Motor neuron (in vitro differentiated cells): ENCODE measurements around the gene IGSF23. TPM values are rescaled to one million over a fixed set of nuclear protein-coding genes. Genes with fewer than 3 reads are reported as not detected.
A peak's percentile ranks its signal among the peaks of the same experiment; 100 is the strongest.
"Not testable (repeated sequence)": the region's sequence is repeated elsewhere in the genome, so short reads cannot be mapped to it uniquely, and the experiment has no call there.

Experiments
- ATAC-seq, 8 experiments: fragments of 200-7000 bp; cut with Tn5 transposase; replicated peaks in 6 of 8; 2 replicates each; pipeline ENCODE4 v1.8.0; 2021; ENCODE audit warnings: mild to moderate bottlenecking in 8 of 8, moderate library complexity in 8 of 8
- H3K27ac ChIP-seq, 2 donors: fragments of 250-450 bp; sonication (Bioruptor Pico); 2 replicates each; pipeline ENCODE4 v1.9.0; 2021; ENCODE audit warnings: antibody characterized with exemption in 2 of 2, mild to moderate bottlenecking in 2 of 2, moderate library complexity in 1 of 2
- H3K4me1 ChIP-seq, 2 donors: fragments of 250-450 bp; sonication (Bioruptor Pico); replicated peaks in 1 of 2; 2 replicates each; pipeline ENCODE4 v1.6.1; 2021; ENCODE audit warnings: antibody characterized with exemption in 2 of 2, mild to moderate bottlenecking in 2 of 2, moderate library complexity in 1 of 2
- H3K4me3 ChIP-seq, 5 donors: fragments of 250-450 bp; sonication (Bioruptor Pico); 2 replicates each; pipeline ENCODE4 v1.9.0; 2021; ENCODE audit warnings: antibody characterized with exemption in 5 of 5, mild to moderate bottlenecking in 5 of 5, moderate library complexity in 4 of 5
- WGBS, 10 experiments: fragments of 450-650 bp; shearing (Covaris generic); methylation state at CpG; one replicate each; pipeline ENCODE4 v1.0.0; 2022; 5-methylcytosine and 5-hydroxymethylcytosine counted together
- in situ Hi-C, 9 experiments: fragments of 400-800 bp; cut with MboI; loops; one replicate each; pipeline ENCODE4 v1.15.0; 2021; ENCODE audit warnings: low sequenced_read_pairs in 9 of 9, low pct_unique_long_range_greater_than_20kb in 2 of 9; ENCODE audit not compliant: unreplicated experiment in 9 of 9
- total RNA-seq, 8 experiments: library from RNA; unstranded; fragments of 300-600 nt; gene quantifications; 2 replicates each; pipeline versions ENCODE4 v1.2.3 to v1.2.4, GENCODE V29; 2022

The IGSF23 gene
- total RNA-seq, 8 experiments from 2014 or later, result 0.72 to 2.2 TPM; not detected in 6

DNA sequence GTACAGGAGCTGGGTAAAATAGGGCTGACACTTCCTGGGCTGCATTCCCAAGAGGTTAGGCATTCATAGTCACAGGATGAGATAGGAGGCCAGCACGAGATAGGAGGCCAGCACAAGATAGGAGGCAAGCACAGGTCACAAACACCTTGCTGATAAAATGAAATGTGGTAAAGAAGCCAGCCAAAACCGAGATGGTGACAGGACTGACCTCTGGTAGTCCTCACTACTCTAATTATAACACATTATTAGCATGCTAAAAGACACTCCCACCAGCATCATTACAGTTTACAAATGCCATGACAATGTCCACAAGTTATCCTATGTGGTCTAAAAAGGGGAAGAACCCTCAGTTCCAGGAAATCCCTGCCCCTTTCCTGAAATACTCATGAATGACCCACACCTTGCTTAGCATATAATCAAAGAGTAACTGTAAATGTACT lies 20.9 kb upstream of the IGSF23 start:
- Histone ChIP-seq H3K4me1 (no peaks in the 10 kb centered on the region), H3K4me3 (no peak overlapping the region), H3K27ac (no peak overlapping the region)
- ATAC-seq, result peak in 3 of 8 experiments; percentile 48 to 61 (median 56)
- 18 to 100% (median 57%) methylated on average over 1 to 2 of the region's 2 CpGs; no CpG with 5 or more reads in 3 of the 10 experiments for WGBS, 10 experiments
- in situ Hi-C loops, result no loop called here

DNA sequence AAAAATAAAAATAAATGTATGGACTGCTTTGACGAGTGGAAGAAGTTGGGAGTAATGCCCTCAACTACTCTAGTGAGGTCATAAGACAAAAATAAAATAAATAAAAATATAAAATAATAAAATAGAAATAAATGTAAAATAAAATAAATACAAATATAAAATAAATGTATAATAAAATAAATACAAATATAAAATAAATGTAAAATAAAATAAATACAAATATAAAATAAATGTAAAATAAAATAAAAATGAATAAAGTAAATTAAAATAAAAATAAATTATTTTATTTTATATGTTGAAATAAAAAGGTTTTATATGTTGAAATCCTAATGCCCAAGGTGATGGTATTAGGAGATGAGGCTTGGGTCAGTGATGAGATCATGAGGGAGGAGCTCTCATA lies 20.1 kb upstream of the IGSF23 start:
- WGBS, 10 experiments, result 51 to 100% (median 82%) methylated on average over 1 of the region's 1 CpG; no CpG with 5 or more reads in 1 of the 10 experiments
- H3K4me3 ChIP-seq, result no peak overlapping the region
- H3K27ac ChIP-seq, result no peak overlapping the region
- in situ Hi-C loops, result no loop called here
- ATAC-seq, result no peak
- H3K4me1 ChIP-seq, result no peaks in the 10 kb centered on the region

DNA sequence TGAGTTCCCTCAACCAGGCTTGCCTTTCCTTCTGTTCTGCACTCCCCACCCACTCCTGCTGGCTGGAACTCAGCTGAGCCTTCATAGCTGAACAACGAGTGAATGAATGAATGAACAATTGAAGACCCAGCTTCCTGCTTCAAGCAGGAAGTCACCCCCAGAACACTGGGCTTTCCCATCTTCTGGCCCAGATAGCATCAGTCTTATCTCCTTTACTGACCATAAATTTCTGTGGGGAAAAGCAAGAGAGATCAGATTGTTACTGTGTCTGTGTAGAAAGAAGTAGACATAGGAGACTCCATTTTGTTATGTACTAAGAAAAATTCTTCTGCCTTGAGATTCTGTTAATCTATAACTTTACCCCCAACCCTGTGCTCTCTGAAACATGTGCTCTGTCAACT lies 19.5 kb upstream of the IGSF23 start:
- H3K27ac ChIP-seq, in situ Hi-C loops, H3K4me1 ChIP-seq, H3K4me3 ChIP-seq: not testable (repeated sequence)
- WGBS, 10 experiments, result 0% methylated on average over 1 of the region's 1 CpG; no CpG with 5 or more reads in 9 of the 10 experiments
- ATAC-seq, result peak in 2 of 8 experiments; percentile 11 to 55

DNA sequence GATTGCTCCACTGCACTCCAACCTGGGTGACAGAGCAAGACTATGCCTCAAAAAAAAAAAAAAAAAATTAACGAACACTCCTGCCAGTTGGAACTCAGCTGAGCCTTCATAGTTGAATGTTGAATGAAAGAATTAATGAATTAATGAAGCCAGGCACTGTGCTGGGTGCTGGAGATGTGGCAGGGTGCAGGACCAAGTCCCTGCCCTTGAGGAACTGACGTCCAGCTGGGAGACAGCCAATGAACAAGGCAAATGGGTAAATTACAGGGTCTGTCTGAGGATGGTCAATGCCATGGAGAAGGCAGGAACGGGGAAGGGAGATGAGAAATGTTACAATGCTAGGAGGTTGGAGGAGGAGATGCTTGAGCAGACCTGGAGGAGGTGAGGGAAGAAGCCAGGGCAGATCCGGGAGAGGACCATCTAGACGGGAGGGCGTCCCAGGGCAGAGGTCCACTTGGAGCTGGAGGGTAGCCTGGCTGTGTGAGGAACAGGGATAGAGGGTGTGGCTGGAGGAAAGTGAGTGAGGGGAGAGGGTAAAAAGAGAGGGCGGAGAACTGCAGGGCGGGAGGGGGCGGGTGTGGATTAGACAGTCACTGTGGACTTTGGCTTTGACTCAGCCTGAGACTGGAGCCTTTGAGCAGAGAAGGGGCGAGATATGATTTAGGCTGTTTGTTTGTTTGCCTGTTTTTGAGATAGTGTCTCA lies 16.8 kb upstream of the IGSF23 start:
- ATAC-seq, result peak in 1 of 8 experiments; percentile 18
- in situ Hi-C loops, result no loop called here
- H3K4me3 ChIP-seq, result no peak overlapping the region
- WGBS, 10 experiments, result 50 to 100% (median 85%) methylated on average over 1 to 5 of the region's 10 CpGs; no CpG with 5 or more reads in 1 of the 10 experiments
- H3K4me1 ChIP-seq, result no peaks in the 10 kb centered on the region
- no peak overlapping the region for H3K27ac ChIP-seq

DNA sequence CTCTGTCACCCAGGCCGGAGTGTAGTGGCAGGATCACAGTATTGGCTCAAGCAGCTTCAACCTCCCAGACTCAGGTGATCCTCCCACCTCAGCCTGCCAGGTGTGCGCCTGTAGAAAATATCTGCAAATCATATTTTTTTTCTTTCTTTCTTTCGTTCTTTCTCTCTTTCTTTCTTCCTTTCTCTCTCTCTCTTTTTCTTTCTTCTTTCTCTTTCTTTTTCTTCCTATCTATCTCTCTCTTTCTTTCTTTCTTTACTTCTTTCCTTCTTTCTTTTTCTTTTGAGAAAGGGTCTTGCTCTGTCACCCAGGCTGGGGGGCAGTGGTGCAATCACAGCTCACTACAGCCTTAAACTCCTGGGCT lies 16.3 kb upstream of the IGSF23 start:
- Histone ChIP-seq H3K27ac (no peak overlapping the region), H3K4me1 (no peaks in the 10 kb centered on the region), H3K4me3 (no peak overlapping the region)
- WGBS, 10 experiments, result 63 to 100% (median 81%) methylated on average over 1 to 3 of the region's 3 CpGs
- ATAC-seq, result no peak
- in situ Hi-C loops, result no loop called here

DNA sequence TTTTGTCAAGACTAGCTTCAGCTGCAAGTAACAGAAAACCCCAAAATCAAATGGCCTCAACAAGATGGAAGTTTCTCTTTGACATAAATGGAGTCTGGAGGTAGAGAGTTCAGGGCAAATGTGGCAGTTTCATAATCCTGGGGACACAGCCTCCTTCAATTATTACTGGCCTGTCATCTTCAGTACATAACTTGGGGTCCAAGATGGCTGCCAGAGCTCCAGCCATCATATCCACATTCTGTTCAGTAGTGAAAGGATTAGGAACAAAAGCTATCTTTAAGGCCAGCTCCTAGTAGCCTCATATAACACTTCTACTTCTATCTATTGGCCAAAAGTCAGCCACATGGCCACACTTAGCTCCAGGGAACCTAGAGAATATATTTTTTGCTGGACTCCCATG lies 15.0 kb upstream of the IGSF23 start:
- no peak for ATAC-seq
- no peak overlapping the region for H3K27ac ChIP-seq
- H3K4me1 ChIP-seq, result no peaks in the 10 kb centered on the region
- no peak overlapping the region for H3K4me3 ChIP-seq
- in situ Hi-C loops, result no loop called here

DNA sequence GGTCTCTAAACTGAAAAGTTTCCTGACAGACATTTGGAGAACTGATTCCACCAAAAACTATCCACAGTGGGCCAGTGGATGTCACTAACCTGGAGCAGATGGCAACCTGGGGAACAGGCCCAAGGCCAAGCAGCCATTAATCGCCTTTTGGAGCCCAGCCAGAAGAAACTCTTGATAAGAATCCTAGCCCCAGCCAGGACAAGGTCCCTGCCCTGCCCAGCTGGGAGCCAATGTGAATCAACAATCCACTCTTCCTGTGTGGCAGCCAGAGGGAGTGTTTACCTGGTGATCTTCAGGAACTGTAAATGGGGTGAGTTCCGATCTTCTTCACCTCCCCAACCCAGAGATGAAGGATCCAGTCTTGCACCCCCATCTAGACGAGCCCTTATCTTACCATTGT lies 14.5 kb upstream of the IGSF23 start:
- Histone ChIP-seq H3K4me1 (no peaks in the 10 kb centered on the region), H3K4me3 (no peak overlapping the region), H3K27ac (no peak overlapping the region)
- 75 to 80% (median 79%) methylated on average over 2 to 3 of the region's 3 CpGs; no CpG with 5 or more reads in 7 of the 10 experiments for WGBS, 10 experiments
- in situ Hi-C loops, result no loop called here
- ATAC-seq, result no peak

DNA sequence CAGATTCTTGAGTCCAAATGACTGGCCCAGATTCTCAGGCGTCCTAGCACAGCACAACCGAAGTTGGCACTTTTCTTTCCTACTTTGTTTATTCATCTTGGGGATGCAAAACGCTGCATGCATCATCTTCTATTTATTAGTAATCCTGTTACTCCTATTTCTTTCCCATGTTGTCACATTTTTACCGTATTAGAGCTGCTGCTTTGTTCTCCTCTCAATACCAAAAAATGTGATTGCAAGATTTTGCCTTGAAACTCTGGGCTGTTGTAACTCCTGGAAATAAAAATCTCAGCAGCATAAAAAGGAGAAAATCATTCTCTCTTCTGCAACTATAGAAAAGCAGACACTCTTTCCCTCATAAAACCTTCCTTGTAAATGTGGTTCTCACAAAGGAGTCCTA lies 12.9 kb upstream of the IGSF23 start:
- no peak overlapping the region for H3K4me3 ChIP-seq
- ATAC-seq, result no peak
- no peak overlapping the region for H3K27ac ChIP-seq
- in situ Hi-C loops, result no loop called here
- 0 to 80% (median 70%) methylated on average over 1 to 4 of the region's 4 CpGs; no CpG with 5 or more reads in 1 of the 10 experiments for WGBS, 10 experiments
- no peaks in the 10 kb centered on the region for H3K4me1 ChIP-seq

DNA sequence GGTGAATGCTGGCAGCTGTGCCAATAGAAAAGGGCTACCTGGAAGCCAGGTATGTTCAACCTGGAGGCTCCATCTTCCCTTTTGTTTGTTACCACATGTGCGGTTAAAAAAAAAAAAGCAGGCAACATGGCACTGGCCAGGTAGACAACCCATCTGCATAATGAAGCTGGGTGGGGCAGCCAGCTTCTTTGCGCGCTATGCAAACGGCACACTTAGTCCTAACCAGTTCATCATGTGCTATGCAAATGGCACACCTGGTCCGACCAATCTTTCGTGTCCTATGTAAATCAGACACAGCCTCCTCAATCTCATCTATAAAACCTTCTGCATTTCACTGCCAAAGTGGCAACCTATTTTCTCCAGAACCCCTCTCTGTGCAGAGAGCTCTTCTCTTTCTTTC lies 11.3 kb upstream of the IGSF23 start:
- Histone ChIP-seq H3K4me3 (no peak overlapping the region), H3K27ac (no peak overlapping the region), H3K4me1 (no peaks in the 10 kb centered on the region)
- peak in 2 of 8 experiments; percentile 16 to 89 for ATAC-seq
- 57 to 91% (median 82%) methylated on average over 2 to 5 of the region's 6 CpGs; no CpG with 5 or more reads in 3 of the 10 experiments for WGBS, 10 experiments
- in situ Hi-C loops, result no loop called here

DNA sequence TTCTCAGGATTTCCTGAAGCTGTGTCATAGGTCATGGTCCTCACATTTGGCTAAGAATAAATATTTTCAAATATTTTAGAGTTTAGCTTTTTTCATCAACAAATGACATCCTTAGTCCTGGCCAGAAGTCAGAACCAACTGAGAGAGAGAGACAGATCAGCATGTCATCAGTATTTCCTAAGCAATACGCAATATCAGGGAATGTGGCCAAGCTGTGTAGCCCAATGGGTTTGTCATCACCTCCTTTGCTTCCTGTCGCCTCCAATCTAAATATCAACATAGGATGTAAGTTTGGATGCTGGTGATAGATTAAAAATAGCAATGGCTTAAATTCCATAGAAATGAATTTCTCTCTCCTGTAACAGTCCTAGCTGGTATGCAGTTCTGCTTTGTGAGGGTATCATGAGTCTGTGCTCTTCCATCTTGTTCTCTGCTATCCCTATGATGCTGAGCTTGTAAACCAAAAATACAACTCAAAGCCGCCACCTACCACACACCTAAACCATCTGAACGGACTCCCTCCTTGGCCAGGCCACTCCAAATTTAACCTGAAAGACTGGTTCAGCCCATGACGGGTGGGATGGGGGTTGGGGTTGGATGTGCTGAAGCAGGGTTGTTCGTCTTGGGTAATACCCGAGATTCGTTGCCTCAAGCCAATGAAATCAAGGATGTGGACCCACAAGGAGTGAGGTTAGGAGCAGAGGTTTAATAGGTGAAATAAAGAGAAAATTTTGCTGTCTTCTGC lies 10.0 kb upstream of the IGSF23 start:
- H3K27ac ChIP-seq, result no peak overlapping the region
- no peaks in the 10 kb centered on the region for H3K4me1 ChIP-seq
- WGBS, 10 experiments, result 31 to 100% (median 71%) methylated on average over 1 to 7 of the region's 8 CpGs; no CpG with 5 or more reads in 2 of the 10 experiments
- H3K4me3 ChIP-seq, result no peak overlapping the region
- in situ Hi-C loops, result no loop called here
- ATAC-seq, result peak in 1 of 8 experiments; percentile 34

DNA sequence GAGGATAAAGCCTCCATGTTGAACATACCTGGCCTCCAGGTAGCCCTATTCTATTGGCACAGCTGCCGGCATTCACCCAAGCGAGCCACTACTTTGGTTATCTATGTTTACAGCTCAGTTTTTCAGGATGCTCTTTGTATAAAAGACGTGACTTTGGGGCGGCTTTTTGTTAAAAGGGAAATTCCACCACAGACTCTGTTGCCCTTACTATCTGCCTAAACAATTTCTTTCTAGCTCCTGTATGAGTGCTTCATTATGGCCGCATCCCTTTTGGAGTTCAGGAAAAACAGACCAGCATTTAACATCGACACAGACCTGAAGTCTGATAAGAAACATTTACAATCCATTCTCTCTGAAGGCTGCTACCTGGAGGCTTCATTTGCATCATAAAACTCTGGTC lies 9.1 kb upstream of the IGSF23 start:
- Histone ChIP-seq H3K4me1 (no peaks in the 10 kb centered on the region), H3K27ac (no peak overlapping the region), H3K4me3 (no peak overlapping the region)
- in situ Hi-C loops, result no loop called here
- ATAC-seq, result no peak
- WGBS, 10 experiments, result 20 to 91% (median 68%) methylated on average over 1 to 6 of the region's 6 CpGs; no CpG with 5 or more reads in 1 of the 10 experiments

DNA sequence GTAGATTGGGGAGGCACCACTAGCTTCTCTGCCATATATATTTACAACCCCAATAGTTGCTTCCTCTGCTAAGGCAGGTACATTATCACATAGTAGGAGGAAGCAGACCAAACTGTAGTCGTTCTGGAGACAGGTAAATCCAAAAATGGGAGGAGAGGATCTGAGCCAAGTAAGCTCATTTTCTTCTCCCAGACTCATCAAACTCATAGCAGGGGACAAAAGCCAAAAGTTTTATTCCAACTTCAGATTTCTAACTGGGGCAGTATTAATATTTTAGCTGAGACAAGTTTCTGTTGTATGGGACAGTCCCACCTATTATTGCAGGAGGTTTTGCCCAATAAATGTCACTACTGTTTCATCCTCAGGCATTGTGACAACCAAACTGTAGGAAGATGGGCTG lies 7.8 kb upstream of the IGSF23 start:
- ATAC-seq, result no peak
- in situ Hi-C loops, result no loop called here
- Histone ChIP-seq H3K4me3 (no peak overlapping the region), H3K4me1 (no peaks in the 10 kb centered on the region), H3K27ac (no peak overlapping the region)
- WGBS, 10 experiments, result 33 to 73% (median 40%) methylated on average over 1 of the region's 1 CpG; no CpG with 5 or more reads in 5 of the 10 experiments

DNA sequence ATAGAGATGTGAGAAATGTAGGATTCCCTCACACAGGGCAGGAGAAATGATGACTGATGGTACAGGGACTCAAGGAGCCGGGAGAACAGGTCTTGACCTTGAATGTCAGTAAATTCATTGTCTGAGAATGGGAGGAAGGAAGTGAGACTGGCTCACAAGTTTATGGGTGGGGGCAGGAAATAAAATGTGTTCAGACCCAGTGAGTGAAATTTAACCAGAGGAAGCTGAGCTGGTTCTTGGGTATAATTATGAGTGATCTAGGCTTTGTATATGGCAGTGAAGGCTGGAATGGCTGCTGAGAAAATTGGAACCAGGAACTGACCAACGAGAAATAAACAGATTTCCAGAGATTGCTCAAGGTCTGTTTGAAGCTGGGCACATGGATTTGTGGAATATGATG lies 6.3 kb upstream of the IGSF23 start:
- Histone ChIP-seq H3K4me1 (no peaks in the 10 kb centered on the region), H3K4me3 (no peak overlapping the region), H3K27ac (no peak overlapping the region)
- in situ Hi-C loops, result no loop called here
- 11 to 100% (median 77%) methylated on average over 1 to 2 of the region's 2 CpGs; no CpG with 5 or more reads in 1 of the 10 experiments for WGBS, 10 experiments
- ATAC-seq, result no peak
